ENCODE results near the gene SMIM45.

The SMIM45 gene

DNA sequence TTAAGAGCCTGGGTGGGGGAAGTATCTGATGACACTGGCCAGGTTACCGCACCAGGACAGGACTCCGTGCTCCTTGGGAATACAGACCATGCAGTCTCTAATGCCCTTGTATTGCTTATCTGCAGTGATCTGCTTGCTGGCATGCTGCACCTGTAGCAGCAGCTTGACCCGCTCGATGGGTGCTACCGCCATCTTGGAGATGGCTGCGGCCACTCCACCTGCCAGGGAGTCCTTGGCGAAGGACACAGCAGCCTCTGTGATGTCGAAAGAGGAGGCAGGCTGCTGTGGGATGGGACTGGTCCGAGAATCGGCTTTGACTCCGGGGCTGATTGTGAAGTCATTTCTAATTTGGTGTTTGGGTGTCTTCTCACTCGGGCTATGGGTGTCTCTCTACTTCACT lies 49.8 kb downstream of the SMIM45 start:
- no peak for DNase-seq (ENCODE audit: low read depth)

GRCh38 chr22:42007922-42008321 lies 56.0 kb downstream of the SMIM45 start:
- DNase-seq (ENCODE audit: low read depth), result no peak

All from fibroblast of gingiva (primary cell).